Measurements from ENCODE around the gene FNDC3A.

The FNDC3A gene

GRCh38 chr13:48977973-48978372 is 2.3 kb downstream of the FNDC3A start:
- Histone ChIP-seq H3K4me1 (ENCODE audit: control insufficient read depth in 1 of 2, insufficient read depth in 1 of 2, low read depth in 1 of 2, low read length in 1 of 2) (peaks cover 38 to 40% of the 10 kb centered on the region in 2 experiments), H3K36me3 (no peaks in the 10 kb centered on the region)

GRCh38 chr13:48978942-48979601 is 3.4 kb downstream of the FNDC3A start:
- H3K4me3 ChIP-seq (ENCODE audit: low read depth in 1 of 2, low read length in 1 of 2): no peak overlapping the region
- H3K36me3 ChIP-seq: no peaks in the 10 kb centered on the region
- no peak for TF ChIP-seq CTCF (IDR thresholded peaks at IDR 0.05)
- no peaks in the 10 kb centered on the region for H3K9me3 ChIP-seq
- H3K27me3 ChIP-seq: no peaks in the 10 kb centered on the region
- H3K27ac ChIP-seq: no peak overlapping the region
- peaks cover 38 to 40% of the 10 kb centered on the region in 2 experiments for H3K4me1 ChIP-seq (ENCODE audit: control insufficient read depth in 1 of 2, insufficient read depth in 1 of 2, low read depth in 1 of 2, low read length in 1 of 2)

More at GRCh38 chr13:48977973-48978372, 2.3 kb downstream of the FNDC3A start:
- Histone ChIP-seq H3K9me3 (no peaks in the 10 kb centered on the region), H3K4me3 (ENCODE audit: low read depth in 1 of 2, low read length in 1 of 2) (peak overlapping the region; percentile 88 to 95), H3K27me3 (no peaks in the 10 kb centered on the region), H3K27ac (no peak overlapping the region)
- TF ChIP-seq CTCF (IDR thresholded peaks at IDR 0.05): no peak

GRCh38 chr13:48979892-48980291 is 4.2 kb downstream of the FNDC3A start:
- no peak for TF ChIP-seq CTCF (IDR thresholded peaks at IDR 0.05)
- peak overlapping the region; percentile 11 for H3K27ac ChIP-seq
- H3K36me3 ChIP-seq: no peaks in the 10 kb centered on the region
- peaks cover 36 to 38% of the 10 kb centered on the region in 2 experiments for H3K4me1 ChIP-seq (ENCODE audit: control insufficient read depth in 1 of 2, insufficient read depth in 1 of 2, low read depth in 1 of 2, low read length in 1 of 2)
- H3K9me3 ChIP-seq: no peaks in the 10 kb centered on the region
- no peaks in the 10 kb centered on the region for H3K27me3 ChIP-seq
- no peak overlapping the region for H3K4me3 ChIP-seq (ENCODE audit: low read depth in 1 of 2, low read length in 1 of 2)

- H3K27ac ChIP-seq: no peak overlapping the region
- H3K4me1 ChIP-seq (ENCODE audit: control insufficient read depth in 1 of 2, insufficient read depth in 1 of 2, low read depth in 1 of 2, low read length in 1 of 2): peaks cover 17 to 30% of the 10 kb centered on the region in 2 experiments
- no peaks in the 10 kb centered on the region for H3K27me3 ChIP-seq
- TF ChIP-seq CTCF (IDR thresholded peaks at IDR 0.05): no peak
- no peaks in the 10 kb centered on the region for H3K9me3 ChIP-seq
- no peak overlapping the region for H3K4me3 ChIP-seq (ENCODE audit: low read depth in 1 of 2, low read length in 1 of 2)
- no peaks in the 10 kb centered on the region for H3K36me3 ChIP-seq
These were observed 7.6 kb downstream of the FNDC3A start for GRCh38 chr13:48983331-48983730.

- Histone ChIP-seq H3K9me3 (no peaks in the 10 kb centered on the region), H3K27me3 (no peaks in the 10 kb centered on the region), H3K27ac (peak overlapping the region; percentile 40), H3K36me3 (no peaks in the 10 kb centered on the region), H3K4me3 (ENCODE audit: low read depth in 1 of 2, low read length in 1 of 2) (no peak overlapping the region), H3K4me1 (ENCODE audit: control insufficient read depth in 1 of 2, insufficient read depth in 1 of 2, low read depth in 1 of 2, low read length in 1 of 2) (peaks cover 0 to 10% of the 10 kb centered on the region in 2 experiments)
- no peak for TF ChIP-seq CTCF (IDR thresholded peaks at IDR 0.05)
These were observed 10.0 kb downstream of the FNDC3A start for GRCh38 chr13:48985756-48986155.

Data from neutrophil (primary cell).